Measurements from ENCODE around the gene RASL11B.

The RASL11B gene

DNA sequence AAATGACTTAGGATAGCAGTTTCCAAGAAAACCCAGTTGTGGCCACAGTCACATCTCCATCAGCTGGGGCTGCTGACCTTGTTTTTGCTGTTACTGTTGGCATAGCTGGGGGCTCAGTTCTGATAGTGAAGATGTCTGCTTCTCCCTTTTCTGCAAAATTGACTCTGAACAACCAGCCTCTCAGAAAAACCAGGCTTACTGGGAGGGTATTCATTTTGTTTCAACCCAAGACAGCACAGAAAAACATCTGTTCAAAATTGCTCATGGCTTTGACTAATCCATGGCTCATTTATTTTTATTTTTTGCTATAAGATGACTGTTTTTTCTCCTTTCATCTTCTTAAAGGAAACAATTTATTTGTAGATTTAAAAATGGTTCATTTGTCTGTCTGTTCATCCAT is 53.1 kb downstream of the RASL11B start:
- Histone ChIP-seq H3K4me3 (replicated peaks; ENCODE audit: insufficient read depth, low read length) (no peak overlapping the region), H3K27ac (replicated peaks) (no peak overlapping the region), H3K27me3 (ENCODE audit: insufficient read depth, poor library complexity, severe bottlenecking) (no peaks in the 10 kb centered on the region)
- no peak for DNase-seq (ENCODE audit: low read depth in 1 of 2, low spot score in 1 of 2)
- TF ChIP-seq, protein P1, sequence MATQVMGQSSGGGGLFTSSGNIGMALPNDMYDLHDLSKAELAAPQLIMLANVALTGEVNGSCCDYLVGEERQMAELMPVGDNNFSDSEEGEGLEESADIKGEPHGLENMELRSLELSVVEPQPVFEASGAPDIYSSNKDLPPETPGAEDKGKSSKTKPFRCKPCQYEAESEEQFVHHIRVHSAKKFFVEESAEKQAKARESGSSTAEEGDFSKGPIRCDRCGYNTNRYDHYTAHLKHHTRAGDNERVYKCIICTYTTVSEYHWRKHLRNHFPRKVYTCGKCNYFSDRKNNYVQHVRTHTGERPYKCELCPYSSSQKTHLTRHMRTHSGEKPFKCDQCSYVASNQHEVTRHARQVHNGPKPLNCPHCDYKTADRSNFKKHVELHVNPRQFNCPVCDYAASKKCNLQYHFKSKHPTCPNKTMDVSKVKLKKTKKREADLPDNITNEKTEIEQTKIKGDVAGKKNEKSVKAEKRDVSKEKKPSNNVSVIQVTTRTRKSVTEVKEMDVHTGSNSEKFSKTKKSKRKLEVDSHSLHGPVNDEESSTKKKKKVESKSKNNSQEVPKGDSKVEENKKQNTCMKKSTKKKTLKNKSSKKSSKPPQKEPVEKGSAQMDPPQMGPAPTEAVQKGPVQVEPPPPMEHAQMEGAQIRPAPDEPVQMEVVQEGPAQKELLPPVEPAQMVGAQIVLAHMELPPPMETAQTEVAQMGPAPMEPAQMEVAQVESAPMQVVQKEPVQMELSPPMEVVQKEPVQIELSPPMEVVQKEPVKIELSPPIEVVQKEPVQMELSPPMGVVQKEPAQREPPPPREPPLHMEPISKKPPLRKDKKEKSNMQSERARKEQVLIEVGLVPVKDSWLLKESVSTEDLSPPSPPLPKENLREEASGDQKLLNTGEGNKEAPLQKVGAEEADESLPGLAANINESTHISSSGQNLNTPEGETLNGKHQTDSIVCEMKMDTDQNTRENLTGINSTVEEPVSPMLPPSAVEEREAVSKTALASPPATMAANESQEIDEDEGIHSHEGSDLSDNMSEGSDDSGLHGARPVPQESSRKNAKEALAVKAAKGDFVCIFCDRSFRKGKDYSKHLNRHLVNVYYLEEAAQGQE (IDR thresholded peaks at IDR 0.05; ENCODE audit: insufficient replicate concordance, low read depth): no peak
- TF ChIP-seq SPI1 (IDR thresholded peaks at IDR 0.05; ENCODE audit: borderline replicate concordance, low read depth): no peak
- no peak for TF ChIP-seq POLR2AphosphoS5 (IDR thresholded peaks at IDR 0.05; ENCODE audit: low read depth)
- TF ChIP-seq GABPA (IDR thresholded peaks at IDR 0.05; ENCODE audit: low read depth): no peak
- TF ChIP-seq, protein P2, sequence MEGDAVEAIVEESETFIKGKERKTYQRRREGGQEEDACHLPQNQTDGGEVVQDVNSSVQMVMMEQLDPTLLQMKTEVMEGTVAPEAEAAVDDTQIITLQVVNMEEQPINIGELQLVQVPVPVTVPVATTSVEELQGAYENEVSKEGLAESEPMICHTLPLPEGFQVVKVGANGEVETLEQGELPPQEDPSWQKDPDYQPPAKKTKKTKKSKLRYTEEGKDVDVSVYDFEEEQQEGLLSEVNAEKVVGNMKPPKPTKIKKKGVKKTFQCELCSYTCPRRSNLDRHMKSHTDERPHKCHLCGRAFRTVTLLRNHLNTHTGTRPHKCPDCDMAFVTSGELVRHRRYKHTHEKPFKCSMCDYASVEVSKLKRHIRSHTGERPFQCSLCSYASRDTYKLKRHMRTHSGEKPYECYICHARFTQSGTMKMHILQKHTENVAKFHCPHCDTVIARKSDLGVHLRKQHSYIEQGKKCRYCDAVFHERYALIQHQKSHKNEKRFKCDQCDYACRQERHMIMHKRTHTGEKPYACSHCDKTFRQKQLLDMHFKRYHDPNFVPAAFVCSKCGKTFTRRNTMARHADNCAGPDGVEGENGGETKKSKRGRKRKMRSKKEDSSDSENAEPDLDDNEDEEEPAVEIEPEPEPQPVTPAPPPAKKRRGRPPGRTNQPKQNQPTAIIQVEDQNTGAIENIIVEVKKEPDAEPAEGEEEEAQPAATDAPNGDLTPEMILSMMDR (IDR thresholded peaks at IDR 0.05; ENCODE audit: insufficient read depth, low read length): no peak

DNA sequence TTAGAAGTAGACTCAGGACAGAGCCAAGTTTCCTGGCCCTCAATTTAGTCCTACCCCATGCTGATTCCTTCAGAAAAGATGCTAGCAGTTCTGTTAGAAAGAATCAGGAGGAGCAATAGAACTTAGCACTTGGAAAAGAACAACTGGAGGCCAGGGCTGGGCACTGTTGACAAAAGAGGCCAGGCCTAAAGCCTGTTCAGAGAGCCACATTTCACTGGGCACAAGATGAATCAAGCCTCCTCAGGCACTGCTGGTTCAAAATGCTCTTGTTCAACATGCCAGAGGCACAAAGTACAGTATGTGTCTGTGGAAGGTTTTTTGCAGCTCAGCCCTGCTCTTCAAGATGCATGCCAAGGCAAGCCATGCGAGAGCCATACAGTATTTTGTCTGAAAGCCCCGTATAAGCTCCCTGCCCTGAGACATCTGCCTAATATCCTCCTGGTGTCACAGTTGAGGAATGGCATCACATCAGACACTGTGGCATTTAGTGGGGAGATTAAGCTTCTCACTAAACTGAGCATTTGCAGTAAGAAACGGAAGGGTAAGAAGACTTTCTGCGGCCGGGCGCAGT is 53.7 kb downstream of the RASL11B start:
- TF ChIP-seq, protein P1 (IDR thresholded peaks at IDR 0.05; ENCODE audit: insufficient replicate concordance, low read depth): no peak
- TF ChIP-seq, protein P2 (IDR thresholded peaks at IDR 0.05; ENCODE audit: insufficient read depth, low read length): no peak
- no peak for TF ChIP-seq GABPA (IDR thresholded peaks at IDR 0.05; ENCODE audit: low read depth)
- no peak for TF ChIP-seq POLR2AphosphoS5 (IDR thresholded peaks at IDR 0.05; ENCODE audit: low read depth)
- TF ChIP-seq SPI1 (IDR thresholded peaks at IDR 0.05; ENCODE audit: borderline replicate concordance, low read depth): no peak
- DNase-seq (ENCODE audit: low read depth in 1 of 2, low spot score in 1 of 2): no peak
- no peaks in the 10 kb centered on the region for H3K27me3 ChIP-seq (ENCODE audit: insufficient read depth, poor library complexity, severe bottlenecking)

More for the DNA sequence above, 53.7 kb downstream of the RASL11B start:
- no peak overlapping the region for H3K27ac ChIP-seq (replicated peaks)
- H3K4me3 ChIP-seq (replicated peaks; ENCODE audit: insufficient read depth, low read length): no peak overlapping the region

Data from HL-60 (cell line).